NOMO-1 treated with dmso at 0.1 percent for 144 hours (cell line): Measurements from ENCODE around the gene PYGB.
"Not testable (repeated sequence)": the region's sequence is repeated elsewhere in the genome, so short reads cannot be mapped to it uniquely, and the experiment has no call there.

Experiments used
- DNase-seq: peaks from one replicate; lab custom pipeline; 2025; ENCODE audit not compliant: unreplicated experiment; lab: John Stamatoyannopoulos, UW

The PYGB gene

DNA sequence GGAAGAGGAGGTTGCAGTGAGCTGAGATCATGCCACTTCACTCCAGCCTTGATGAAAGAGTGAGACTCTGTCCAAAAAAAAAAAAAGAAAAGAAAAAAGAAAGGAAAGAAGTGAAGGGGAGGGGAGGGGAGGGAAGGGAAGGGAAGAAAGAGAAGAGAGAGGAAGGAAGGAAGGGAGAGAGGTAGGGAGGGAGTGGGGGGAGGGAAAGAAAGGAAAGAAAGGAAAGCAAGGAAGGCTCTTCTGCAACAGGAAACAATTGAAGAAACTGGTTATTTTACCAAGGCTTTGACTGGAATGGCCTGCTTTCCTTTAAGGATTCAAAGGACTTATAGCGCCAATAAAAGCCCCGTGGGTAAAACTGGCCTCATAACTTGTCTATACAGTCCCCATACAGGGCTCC, 78.1 kb downstream of the PYGB start:
- no peak for DNase-seq

DNA sequence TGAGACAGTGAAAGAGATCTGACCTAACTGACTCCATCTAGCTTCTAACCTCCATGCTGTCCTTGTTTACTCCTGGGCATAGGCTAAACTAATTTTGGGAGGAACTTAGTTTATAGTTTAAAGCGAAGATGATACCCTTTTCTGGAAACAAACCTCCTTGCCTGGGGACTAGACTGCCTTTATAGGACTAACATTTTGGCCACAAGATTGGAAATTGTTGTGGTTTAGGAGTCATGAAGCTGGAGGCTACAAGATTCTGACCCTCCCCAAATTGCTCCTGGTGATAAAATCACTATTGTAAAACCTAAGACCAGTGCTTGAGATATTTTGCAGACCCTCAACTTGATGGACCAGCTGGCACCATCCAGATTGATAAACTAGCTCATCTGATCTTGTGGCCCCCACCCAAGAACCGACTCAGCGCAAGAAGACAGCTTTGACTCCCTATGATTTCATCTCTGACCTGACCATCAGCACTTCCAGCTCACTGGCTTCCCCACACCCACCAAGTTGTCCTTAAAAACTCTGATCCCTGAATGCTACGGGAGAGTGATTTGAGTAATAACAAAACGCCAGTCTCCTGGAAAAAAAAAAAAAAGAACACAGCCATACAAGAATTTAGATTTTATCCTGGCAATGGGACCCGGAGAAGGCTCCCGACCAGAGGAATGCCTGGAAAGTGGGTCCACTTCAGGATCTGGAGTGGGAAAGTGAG, 79.8 kb downstream of the PYGB start:
- DNase-seq, result no peak

GRCh38 chr20:25328954-25329498, 81.1 kb downstream of the PYGB start:
- DNase-seq, result no peak

GRCh38 chr20:25334972-25335371, 87.1 kb downstream of the PYGB start:
- DNase-seq, result not testable (repeated sequence)

DNA sequence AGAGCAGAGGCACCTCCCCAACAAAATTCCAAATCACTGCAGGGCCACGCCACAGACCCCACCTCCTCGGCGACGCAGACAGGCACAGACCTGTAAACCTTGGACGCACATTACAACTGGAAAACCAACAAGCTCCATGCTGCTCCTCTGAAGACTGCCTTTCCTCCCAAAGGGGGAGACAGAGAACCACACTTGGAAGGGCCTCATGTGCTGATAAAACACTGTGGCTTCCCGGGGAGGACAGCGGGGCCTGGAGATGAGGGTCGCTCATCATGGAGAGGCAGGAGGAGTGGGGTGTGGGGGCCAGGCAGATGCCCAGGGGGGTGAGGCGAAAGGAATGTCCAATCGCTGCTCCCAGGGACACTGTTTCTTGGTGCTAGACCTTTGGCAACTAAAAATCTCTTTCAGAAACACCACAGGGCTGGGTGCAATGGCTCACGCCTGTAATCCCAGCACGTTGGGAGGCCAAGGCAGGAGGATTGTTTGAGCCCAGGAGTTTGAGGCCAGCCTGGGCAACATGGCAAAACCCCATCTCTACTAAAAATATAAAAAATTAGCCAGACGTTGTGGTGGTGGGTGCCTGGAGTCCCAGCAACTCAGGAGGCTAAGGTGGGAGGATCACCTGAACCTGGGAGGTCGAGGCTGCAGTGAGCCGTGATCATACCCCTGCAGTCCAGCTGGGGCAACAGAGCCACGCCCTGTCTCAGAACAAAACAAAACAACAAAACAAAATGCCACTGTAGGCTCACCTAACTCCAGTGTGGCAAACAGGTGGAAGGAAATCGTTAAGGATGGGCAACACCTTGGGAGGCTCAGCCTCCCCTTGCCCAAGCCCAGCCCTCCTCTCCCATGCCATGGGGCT, 88.9 kb downstream of the PYGB start:
- no peak for DNase-seq

GRCh38 chr20:25338112-25339023, 90.5 kb downstream of the PYGB start:
- DNase-seq, result no peak

DNA sequence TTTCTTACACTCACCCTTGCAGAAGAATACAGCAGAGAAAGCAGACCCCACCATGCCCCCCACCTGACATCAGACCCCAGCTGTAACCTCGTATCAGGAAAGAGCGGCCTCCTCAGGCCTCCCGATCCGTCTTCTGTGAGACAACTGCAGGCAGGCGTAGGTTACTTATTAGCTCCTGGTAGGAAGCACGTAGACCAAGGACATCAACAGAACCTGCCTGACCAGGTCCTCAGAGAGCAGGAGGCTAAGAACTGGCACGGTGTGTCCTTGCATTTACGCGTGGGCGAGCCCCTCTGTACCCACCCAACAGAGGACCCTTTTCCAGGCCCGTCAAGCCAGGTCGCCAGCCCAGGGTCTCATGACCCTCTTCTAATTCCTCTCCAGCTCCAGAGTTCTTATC, 91.7 kb downstream of the PYGB start:
- no peak for DNase-seq

DNA sequence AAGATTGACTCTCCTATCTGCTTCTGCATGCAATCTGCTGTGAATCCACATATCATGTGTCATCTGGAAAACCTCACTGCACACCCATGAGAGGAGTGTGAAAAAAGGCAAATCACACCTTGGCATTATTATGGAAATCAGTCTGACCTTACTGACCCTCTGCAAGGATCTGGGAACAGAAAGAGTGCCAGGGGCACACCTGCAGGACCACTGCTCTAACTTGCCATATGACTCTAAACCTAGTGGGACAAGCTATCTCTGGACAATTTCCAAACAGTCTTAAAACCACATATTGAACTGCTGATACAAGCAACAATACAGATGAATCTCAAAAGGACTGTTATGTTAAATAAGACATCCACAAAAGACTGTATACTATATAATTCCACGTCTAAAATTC, 92.5 kb downstream of the PYGB start:
- DNase-seq, result no peak

DNA sequence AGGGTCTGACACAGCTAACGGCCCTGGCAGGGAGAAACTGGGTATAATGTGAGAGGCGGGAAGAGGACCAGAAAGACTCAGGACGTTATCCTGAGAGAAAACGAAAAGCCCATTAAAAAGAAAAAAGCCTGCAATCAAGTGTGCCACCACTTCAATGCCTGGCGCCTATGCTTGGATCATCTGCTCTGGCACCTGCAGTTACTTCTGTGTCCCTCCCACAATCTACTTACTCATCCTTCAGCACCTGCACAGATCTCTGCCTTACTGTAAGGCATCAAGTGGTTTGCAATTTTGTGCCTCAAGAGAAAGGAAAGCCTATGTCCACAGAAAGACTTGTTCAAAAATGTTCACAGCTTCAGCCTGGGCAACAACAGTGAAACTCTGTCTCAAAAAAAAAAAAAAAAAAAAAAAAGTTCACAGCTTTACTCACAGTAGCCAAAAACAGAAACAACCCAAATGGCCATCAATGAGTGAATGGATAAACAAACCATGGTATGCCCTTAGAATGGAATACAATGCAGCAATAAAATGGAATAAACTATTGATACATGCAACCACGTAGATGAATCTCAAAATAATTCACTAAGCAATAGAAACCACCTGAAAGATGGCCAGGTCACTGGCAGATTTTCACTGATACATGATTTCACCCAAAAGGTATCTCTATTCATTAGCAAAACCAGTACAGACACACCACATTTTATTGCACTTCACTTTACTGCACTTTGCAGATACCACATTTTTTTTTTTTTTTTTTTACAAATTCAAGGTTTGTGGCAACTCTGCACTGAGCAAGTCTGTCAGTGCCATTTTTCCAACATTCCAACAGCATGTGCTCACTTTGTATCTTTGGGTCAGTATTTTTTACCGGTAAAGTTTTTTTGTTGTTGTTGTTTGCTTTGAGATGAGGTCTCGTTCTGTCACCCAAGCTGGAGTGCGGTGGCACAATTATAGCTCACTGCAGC, 94.1 kb downstream of the PYGB start:
- no peak for DNase-seq

DNA sequence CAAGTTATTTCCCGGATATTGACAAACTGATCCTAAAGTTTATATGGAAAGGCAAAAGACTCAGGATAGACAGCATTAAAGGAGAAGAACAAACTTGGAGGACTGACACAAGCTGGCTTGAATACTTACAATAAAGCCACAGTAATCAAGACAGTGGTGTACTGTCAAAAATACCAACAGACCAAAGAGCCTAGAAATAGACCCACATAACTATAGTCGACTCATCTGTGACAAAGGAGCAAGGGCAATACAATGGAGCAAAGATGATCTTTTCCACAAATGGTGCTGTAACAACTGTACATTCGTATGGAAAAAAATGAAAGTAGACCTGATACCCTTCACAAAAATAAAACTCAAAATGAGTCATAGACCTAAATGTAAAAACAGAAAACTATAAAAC, 96.7 kb downstream of the PYGB start:
- no peak for DNase-seq

DNA sequence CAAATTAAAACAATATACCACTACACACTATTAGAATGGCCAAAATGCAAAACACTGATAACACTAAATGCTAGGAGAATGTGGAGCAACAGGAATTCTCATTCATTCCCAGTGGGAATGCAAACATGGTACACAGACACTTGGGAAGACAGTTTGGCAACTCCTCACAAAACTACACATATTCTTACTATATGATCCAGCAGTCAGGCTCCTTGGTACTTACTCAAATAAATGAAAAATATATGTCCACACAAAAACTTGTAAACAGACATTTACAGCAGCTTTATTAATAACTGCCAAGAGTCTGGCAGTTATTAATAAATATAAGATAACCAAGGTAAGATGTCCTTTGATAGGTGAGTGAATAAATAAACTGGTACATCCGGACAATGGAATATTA, 97.8 kb downstream of the PYGB start:
- DNase-seq, result no peak

DNA sequence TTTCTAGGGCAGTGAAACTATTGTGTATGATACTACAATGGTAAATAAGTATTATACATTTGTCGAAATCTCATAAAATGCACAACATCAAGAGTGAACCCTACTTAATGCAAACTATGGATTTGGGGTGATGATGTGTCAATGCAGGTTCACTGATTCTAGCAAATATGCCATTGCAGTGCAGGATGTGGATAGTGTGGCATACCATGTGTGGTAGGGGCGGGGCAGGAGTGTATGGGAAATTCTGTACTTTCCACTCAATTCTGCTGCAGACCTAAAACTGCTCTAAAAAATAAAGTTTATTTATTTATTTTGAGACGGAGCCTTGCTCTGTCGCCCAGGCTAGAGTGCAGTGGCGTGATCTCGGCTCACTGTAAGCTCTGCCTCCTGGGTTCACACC, 98.5 kb downstream of the PYGB start:
- no peak for DNase-seq
